Loucy (cell line): ENCODE results near the gene INTS1.

Source experiments
- EZH2phosphoT487 ChIP-seq: fragments of 200-600 bp; IDR thresholded peaks from 2 replicates; pipeline ENCODE4 v1.6.1; 2018; ENCODE audit warnings: antibody characterized with exemption, mild to moderate bottlenecking, moderate library complexity, borderline replicate concordance
- TF ChIP-seq, protein P1 (sequence below): fragments of 200-600 bp; sonication (generic); conservative IDR thresholded peaks from 2 replicates; pipeline ENCODE4 v1.5.1; 2014; ENCODE audit warnings: mild to moderate bottlenecking, antibody characterized with exemption, low read length

DNA sequence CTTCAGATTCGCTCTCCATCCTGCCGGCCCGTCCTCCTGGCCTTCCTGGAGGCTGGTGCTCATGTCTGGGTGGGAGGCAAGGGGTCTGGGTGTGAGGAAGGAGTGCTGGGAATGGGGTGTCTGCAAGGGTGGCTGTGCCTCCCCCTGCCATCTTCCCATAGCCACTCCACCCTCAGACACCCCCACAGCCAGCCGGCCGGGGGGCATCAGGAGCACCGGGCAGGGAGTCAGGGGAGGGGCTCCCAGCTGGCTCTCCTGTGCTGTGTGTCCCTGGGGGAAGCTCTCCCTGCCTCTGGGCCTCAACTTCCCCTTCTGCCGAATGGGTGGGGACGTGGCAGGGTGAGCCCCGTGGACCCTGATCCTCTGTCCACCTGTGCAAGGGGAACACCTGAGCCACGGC is 63.6 kb downstream of the INTS1 start:
- TF ChIP-seq, protein P1, sequence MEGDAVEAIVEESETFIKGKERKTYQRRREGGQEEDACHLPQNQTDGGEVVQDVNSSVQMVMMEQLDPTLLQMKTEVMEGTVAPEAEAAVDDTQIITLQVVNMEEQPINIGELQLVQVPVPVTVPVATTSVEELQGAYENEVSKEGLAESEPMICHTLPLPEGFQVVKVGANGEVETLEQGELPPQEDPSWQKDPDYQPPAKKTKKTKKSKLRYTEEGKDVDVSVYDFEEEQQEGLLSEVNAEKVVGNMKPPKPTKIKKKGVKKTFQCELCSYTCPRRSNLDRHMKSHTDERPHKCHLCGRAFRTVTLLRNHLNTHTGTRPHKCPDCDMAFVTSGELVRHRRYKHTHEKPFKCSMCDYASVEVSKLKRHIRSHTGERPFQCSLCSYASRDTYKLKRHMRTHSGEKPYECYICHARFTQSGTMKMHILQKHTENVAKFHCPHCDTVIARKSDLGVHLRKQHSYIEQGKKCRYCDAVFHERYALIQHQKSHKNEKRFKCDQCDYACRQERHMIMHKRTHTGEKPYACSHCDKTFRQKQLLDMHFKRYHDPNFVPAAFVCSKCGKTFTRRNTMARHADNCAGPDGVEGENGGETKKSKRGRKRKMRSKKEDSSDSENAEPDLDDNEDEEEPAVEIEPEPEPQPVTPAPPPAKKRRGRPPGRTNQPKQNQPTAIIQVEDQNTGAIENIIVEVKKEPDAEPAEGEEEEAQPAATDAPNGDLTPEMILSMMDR, result no peak
- no peak for TF ChIP-seq EZH2phosphoT487
